ENCODE results near the gene TMEM121. TPM values are rescaled to one million over a fixed set of nuclear protein-coding genes. Genes with fewer than 3 reads are reported as not detected.

The TMEM121 gene
- total and polyA plus RNA-seq, 7 experiments from 2014 or later = 0.83 to 5.7 (median 3.7) TPM

DNA sequence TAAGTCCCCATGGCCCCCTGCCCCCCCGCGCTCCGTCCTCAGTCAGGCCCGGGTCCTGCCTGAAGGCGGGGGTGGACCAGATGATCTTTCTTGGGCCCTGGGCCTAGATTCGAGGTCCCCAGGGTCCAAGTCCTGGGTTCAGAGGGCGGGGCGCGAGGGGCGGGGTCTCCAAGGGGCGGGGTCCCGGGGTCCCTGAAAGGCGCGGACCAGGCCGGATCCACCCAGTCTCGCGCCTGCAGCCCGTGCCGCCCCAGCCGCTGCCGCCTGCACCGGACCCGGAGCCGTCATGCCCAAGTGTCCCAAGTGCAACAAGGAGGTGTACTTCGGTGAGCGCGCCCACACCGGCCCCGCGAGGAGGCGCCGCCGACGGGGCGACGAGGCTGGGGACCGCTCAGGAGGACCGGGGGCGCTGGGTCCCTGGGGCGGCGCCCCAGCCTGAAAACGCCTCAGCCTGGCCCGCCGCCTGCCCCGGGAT is 39.4 kb upstream of the TMEM121 start:
- Histone ChIP-seq H3K27ac (ENCODE audit: low read depth, low read length) (peak overlapping the region; percentile 100), H3K9me3 (ENCODE audit: control insufficient read depth in 2 of 3, low read length in 3 of 3) (no peaks in the 10 kb centered on the region), H3K4me3 (ENCODE audit: low read length) (peak overlapping the region; percentile 85), H3K27me3 (ENCODE audit: control insufficient read depth in 2 of 2, insufficient read depth in 2 of 2, low read length in 2 of 2) (no peaks in the 10 kb centered on the region), H3K4me1 (ENCODE audit: control insufficient read depth in 2 of 2, insufficient read depth in 2 of 2, low read length in 2 of 2) (peaks cover 45 to 60% of the 10 kb centered on the region in 2 donors), H3K36me3 (ENCODE audit: control insufficient read depth in 2 of 3, insufficient read depth in 3 of 3, low read length in 3 of 3) (no peaks in the 10 kb centered on the region)
- Mint-ChIP-seq H3K9me3 (peaks cover 0 to 2% (median 0%) of the 10 kb centered on the region in 11 donors), H3K27me3 (no peaks in the 10 kb centered on the region), H3K36me3 (peaks cover 0 to 2% (median 0%) of the 10 kb centered on the region in 5 donors), H3K4me1 (peaks cover 22 to 46% (median 38%) of the 10 kb centered on the region in 7 donors), H3K4me3 (peak overlapping the region; percentile 84 to 95 (median 88)), H3K27ac (peak overlapping the region; percentile 92 to 100 (median 97))
- intact Hi-C loops (cut with micrococcal nuclease) = no loop called here
- ChIA-PET CTCF (interaction anchor here (0.5 to 0.9 kb wide), 2 partner anchors 116 to 128 kb away, joined by 3 to 4 read pairs; no protein-coding TSS in a partner anchor), POLR2A (interaction anchor here (1.0 kb wide), 1 partner anchor 116 kb away, joined by 3 read pairs; no protein-coding TSS in a partner anchor)
- peak in 5 of 9 donors; percentile 34 to 68 (median 46) for DNase-seq
- ATAC-seq = no peak

DNA sequence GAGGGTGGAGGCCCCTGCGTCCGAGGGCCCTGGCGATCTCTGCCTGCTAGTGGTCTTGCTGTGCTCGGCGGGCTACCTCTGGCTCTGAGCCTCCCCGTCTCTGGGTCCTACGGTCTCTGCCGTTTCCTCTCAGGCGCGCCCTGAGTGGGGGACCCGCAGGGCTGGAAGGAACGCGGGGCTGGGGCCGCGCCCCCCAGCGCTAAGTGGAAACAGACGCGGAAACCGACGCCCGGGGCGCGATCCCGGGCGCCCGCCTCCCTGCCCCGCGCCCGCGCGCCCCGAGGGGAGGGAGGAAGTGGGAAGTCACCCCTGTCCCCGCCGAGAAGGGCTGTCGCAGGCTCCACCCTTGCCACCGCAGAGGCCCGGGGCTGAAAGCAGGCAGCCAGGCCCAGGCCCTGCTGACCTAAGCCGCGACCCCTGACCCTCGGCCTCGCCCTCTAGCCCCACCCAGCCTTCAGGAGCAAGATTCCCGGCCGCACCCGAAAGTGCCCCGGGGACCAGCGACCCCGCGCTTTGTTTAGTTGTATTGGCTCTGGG is 38.9 kb upstream of the TMEM121 start:
- DNase-seq (peak; percentile 72 to 86 (median 81)), ATAC-seq (peak; percentile 1)
- Histone ChIP-seq H3K36me3 (ENCODE audit: control insufficient read depth in 2 of 3, insufficient read depth in 3 of 3, low read length in 3 of 3) (no peaks in the 10 kb centered on the region), H3K27ac (ENCODE audit: low read depth, low read length) (peak overlapping the region; percentile 100), H3K4me3 (ENCODE audit: low read length) (peak overlapping the region; percentile 85), H3K27me3 (ENCODE audit: control insufficient read depth in 2 of 2, insufficient read depth in 2 of 2, low read length in 2 of 2) (no peaks in the 10 kb centered on the region), H3K9me3 (ENCODE audit: control insufficient read depth in 2 of 3, low read length in 3 of 3) (no peaks in the 10 kb centered on the region), H3K4me1 (ENCODE audit: control insufficient read depth in 2 of 2, insufficient read depth in 2 of 2, low read length in 2 of 2) (peaks cover 40 to 55% of the 10 kb centered on the region in 2 donors)
- Mint-ChIP-seq H3K4me1 (peaks cover 22 to 41% (median 34%) of the 10 kb centered on the region in 7 donors), H3K36me3 (peaks cover 0 to 2% (median 0%) of the 10 kb centered on the region in 5 donors), H3K9me3 (no peaks in the 10 kb centered on the region), H3K27ac (peak overlapping the region; percentile 91 to 99 (median 95)), H3K27me3 (no peaks in the 10 kb centered on the region), H3K4me3 (peak overlapping the region; percentile 84 to 95 (median 88))
- ChIA-PET POLR2A (interaction anchor here (0.6 kb wide), 1 partner anchor 64 kb away, joined by 4 read pairs; no protein-coding TSS in a partner anchor), CTCF (no interaction called here)
- intact Hi-C loops (cut with micrococcal nuclease) = no loop called here

DNA sequence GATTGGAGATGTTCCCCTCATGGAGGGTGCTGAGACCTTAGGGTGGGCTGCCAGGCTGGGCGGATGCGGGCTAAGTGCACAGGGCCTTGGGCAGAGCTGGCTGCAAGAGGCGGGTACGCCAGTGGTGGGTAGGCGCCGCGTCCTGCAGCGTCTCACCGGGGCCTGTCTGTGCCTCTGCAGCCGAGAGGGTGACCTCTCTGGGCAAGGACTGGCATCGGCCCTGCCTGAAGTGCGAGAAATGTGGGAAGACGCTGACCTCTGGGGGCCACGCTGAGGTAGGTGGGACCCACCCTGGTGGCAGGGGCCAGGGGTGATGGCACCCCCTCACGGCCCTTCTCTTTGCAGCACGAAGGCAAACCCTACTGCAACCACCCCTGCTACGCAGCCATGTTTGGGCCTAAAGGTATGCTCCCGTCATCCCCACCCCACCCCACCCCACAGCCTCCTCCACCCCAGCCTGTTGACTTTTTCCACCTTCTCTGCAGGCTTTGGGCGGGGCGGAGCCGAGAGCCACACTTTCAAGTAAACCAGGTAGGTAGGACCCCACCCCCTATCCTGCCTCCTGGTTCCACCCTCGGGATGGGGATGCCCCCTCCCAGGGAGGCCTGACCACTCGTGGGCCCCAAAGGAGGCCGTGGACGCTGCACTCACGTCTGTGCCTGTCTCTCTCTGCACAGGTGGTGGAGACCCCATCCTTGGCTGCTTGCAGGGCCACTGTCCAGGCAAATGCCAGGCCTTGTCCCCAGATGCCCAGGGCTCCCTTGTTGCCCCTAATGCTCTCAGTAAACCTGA is 38.2 kb upstream of the TMEM121 start:
- H3K27ac Mint-ChIP-seq = peak overlapping the region; percentile 91 to 99 (median 95)
- Histone ChIP-seq H3K27me3 (ENCODE audit: control insufficient read depth in 2 of 2, insufficient read depth in 2 of 2, low read length in 2 of 2) (no peaks in the 10 kb centered on the region), H3K27ac (ENCODE audit: low read depth, low read length) (peak overlapping the region; percentile 100), H3K36me3 (ENCODE audit: control insufficient read depth in 2 of 3, insufficient read depth in 3 of 3, low read length in 3 of 3) (no peaks in the 10 kb centered on the region), H3K4me1 (ENCODE audit: control insufficient read depth in 2 of 2, insufficient read depth in 2 of 2, low read length in 2 of 2) (peaks cover 35 to 48% of the 10 kb centered on the region in 2 donors), H3K4me3 (ENCODE audit: low read length) (peak overlapping the region; percentile 85), H3K9me3 (ENCODE audit: control insufficient read depth in 2 of 3, low read length in 3 of 3) (no peaks in the 10 kb centered on the region)
- DNase-seq (peak in 4 of 9 donors; percentile 16 to 55 (median 50)), ATAC-seq (no peak)
- CTCF ChIA-PET = interaction anchor here (2.0 to 4.3 kb wide), 5 partner anchors 7 to 118 kb away, joined by 10 to 94 read pairs (median 12); no protein-coding TSS in a partner anchor
- intact Hi-C loops (cut with micrococcal nuclease) = no loop called here
- peaks cover 22 to 38% (median 33%) of the 10 kb centered on the region in 7 donors for H3K4me1 Mint-ChIP-seq
- peaks cover 0 to 2% (median 0%) of the 10 kb centered on the region in 5 donors for H3K36me3 Mint-ChIP-seq
- H3K4me3 Mint-ChIP-seq = peak overlapping the region; percentile 84 to 95 (median 88)
- no peaks in the 10 kb centered on the region for H3K27me3 Mint-ChIP-seq
- no peaks in the 10 kb centered on the region for H3K9me3 Mint-ChIP-seq
- POLR2A ChIA-PET = interaction anchor here (0.6 to 4.1 kb wide), 5 partner anchors 7 to 421 kb away, joined by 3 to 80 read pairs (median 4); partner anchors contain the start of gene PACS2

DNA sequence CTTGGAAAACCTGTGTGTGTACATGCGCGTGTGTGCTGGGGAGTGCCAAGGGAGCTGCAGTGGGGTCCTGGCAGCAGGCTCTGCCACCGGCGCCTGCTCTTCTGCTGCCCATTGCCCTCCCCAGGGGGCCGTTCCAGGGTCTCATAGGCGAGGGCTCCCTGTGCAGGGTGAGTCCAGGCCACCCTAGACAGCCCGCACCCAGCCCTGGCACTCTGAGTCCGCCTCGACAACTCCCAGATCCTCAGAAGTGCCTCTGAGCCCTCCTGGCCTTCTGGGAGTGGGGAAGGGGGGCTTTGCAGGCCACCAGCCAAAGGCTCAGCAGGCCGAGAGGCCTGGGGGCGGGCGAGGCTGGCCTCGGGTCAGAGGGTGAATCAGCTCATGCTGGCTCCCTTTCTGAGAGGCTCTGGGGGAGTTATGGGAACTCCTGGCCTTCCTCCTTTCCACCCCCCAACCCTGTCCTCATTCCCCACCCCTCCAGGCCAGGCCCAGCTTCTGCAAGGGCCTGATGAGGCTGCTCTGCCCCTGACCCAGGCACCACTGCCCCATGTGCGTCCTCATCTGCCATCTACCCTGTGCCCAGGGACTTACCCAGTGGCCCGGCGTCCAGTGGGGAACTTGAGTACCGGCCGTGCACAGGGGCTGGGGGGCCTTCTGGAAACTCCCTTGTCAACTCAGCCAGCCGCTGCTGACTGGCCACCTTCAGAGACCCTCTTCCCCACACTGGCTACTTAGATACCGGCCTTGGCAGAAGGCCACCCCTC is 37.4 kb upstream of the TMEM121 start:
- Mint-ChIP-seq H3K27me3 (no peaks in the 10 kb centered on the region), H3K9me3 (no peaks in the 10 kb centered on the region), H3K4me3 (peak overlapping the region; percentile 84 to 95 (median 88)), H3K4me1 (peaks cover 22 to 39% (median 33%) of the 10 kb centered on the region in 7 donors), H3K36me3 (peaks cover 0 to 2% (median 0%) of the 10 kb centered on the region in 5 donors), H3K27ac (peak overlapping the region; percentile 91 to 99 (median 97))
- CTCF ChIA-PET = interaction anchor here (0.8 to 4.3 kb wide), 17 partner anchors 8 to 463 kb away, joined by 3 to 94 read pairs (median 5); partner anchors contain the start of gene TEX22
- peak in 2 of 9 donors; percentile 12 to 25 for DNase-seq
- POLR2A ChIA-PET = interaction anchor here (0.6 to 4.1 kb wide), 16 partner anchors 8 to 694 kb away, joined by 3 to 80 read pairs (median 4); partner anchors contain the start of genes BRF1, CDCA4 and PACS2
- no peak for ATAC-seq
- intact Hi-C loops (cut with micrococcal nuclease) = loop anchor here in 1 of 2 donors (1.0 kb wide), 1 partner anchor 8 kb away; no protein-coding TSS in a partner anchor
- Histone ChIP-seq H3K27me3 (ENCODE audit: control insufficient read depth in 2 of 2, insufficient read depth in 2 of 2, low read length in 2 of 2) (no peaks in the 10 kb centered on the region), H3K4me1 (ENCODE audit: control insufficient read depth in 2 of 2, insufficient read depth in 2 of 2, low read length in 2 of 2) (peaks cover 34 to 41% of the 10 kb centered on the region in 2 donors), H3K9me3 (ENCODE audit: control insufficient read depth in 2 of 3, low read length in 3 of 3) (no peaks in the 10 kb centered on the region), H3K36me3 (ENCODE audit: control insufficient read depth in 2 of 3, insufficient read depth in 3 of 3, low read length in 3 of 3) (no peaks in the 10 kb centered on the region), H3K27ac (ENCODE audit: low read depth, low read length) (peak overlapping the region; percentile 100), H3K4me3 (ENCODE audit: low read length) (peak overlapping the region; percentile 85)

DNA sequence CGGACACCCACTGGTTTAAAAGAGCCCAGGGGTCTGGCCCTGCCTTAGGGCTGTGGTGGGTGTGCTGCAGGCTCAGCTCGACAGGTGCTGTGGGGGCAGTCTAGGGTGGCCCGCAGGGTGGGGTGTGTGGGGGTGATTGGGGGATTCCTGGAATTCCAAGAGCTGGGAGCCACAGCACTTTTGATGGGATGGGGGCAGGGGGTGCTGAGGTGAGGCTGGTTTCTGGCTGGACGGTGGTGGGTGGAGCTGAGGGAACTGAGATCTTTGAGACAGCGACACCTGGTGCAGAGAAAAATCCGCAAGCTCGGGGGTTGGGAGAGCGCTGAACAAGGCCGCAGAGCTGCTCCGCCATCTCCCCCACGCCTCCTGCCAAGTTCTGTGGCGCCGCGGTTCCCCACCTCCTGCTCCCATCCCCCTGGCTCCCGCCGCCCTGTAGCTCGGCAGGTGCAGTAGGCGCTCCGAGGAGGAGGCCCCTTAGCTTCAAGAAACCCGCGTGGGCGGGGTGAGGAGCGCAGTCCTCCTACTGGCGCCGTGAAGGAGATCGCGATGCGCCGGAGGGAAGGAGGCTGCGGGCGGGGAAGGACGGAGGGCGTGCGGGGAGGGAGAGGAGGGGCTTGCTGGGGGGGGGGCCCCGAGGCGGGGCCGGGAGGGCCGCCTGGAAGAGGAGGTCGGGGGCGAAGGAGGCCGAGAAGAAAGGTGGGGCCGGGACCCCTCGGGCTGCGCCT is 36.7 kb upstream of the TMEM121 start:
- H3K4me3 Mint-ChIP-seq = peak overlapping the region; percentile 79 to 95 (median 88)
- peaks cover 16 to 31% (median 26%) of the 10 kb centered on the region in 7 donors for H3K4me1 Mint-ChIP-seq
- H3K27ac Mint-ChIP-seq = peak overlapping the region; percentile 91 to 99 (median 97)
- intact Hi-C loops (cut with micrococcal nuclease) = loop anchor here (1.0 to 10.0 kb wide), 15 partner anchors 8 to 737 kb away; partner anchors contain the start of genes CRIP2 (in 2 of the 2), GPR132 (in 2 of the 2), BRF1 (in 1 of the 2) and CDCA4 (in 1 of the 2)
- Histone ChIP-seq H3K27ac (ENCODE audit: low read depth, low read length) (peak overlapping the region; percentile 100), H3K9me3 (ENCODE audit: control insufficient read depth in 2 of 3, low read length in 3 of 3) (no peaks in the 10 kb centered on the region), H3K4me3 (ENCODE audit: low read length) (peak overlapping the region; percentile 85), H3K4me1 (ENCODE audit: control insufficient read depth in 2 of 2, insufficient read depth in 2 of 2, low read length in 2 of 2) (peaks cover 26 to 33% of the 10 kb centered on the region in 2 donors), H3K27me3 (ENCODE audit: control insufficient read depth in 2 of 2, insufficient read depth in 2 of 2, low read length in 2 of 2) (no peaks in the 10 kb centered on the region), H3K36me3 (ENCODE audit: control insufficient read depth in 2 of 3, insufficient read depth in 3 of 3, low read length in 3 of 3) (no peaks in the 10 kb centered on the region)
- ChIA-PET POLR2A (interaction anchor here (0.7 to 4.1 kb wide), 16 partner anchors 8 to 695 kb away, joined by 3 to 80 read pairs (median 4); partner anchors contain the start of genes BRF1, CDCA4 and PACS2), CTCF (interaction anchor here (0.6 to 4.3 kb wide), 22 partner anchors 9 to 464 kb away, joined by 3 to 94 read pairs (median 5); partner anchors contain the start of gene TEX22)
- no peaks in the 10 kb centered on the region for H3K27me3 Mint-ChIP-seq
- DNase-seq (peak; percentile 75 to 91 (median 89)), ATAC-seq (peak; percentile 12)
- H3K9me3 Mint-ChIP-seq = no peaks in the 10 kb centered on the region
- peaks cover 0 to 2% (median 0%) of the 10 kb centered on the region in 5 donors for H3K36me3 Mint-ChIP-seq

Measured in naive thymus-derived CD4-positive, alpha-beta T cell (primary cell).